PC-3 (cell line): ENCODE measurements around the gene EIF1. TPM values are rescaled to one million over a fixed set of nuclear protein-coding genes. Genes with fewer than 3 reads are reported as not detected.

Source experiments
- ATAC-seq: fragments of 200-7000 bp; cut with Tn5 transposase; 2 replicates; pipeline ENCODE4 v1.9.1; 2020; ENCODE audit warnings: mild to moderate bottlenecking, moderate library complexity
- BruUV-seq: library from RNA; stranded (reverse); fragments of 400-500 nt; replicated peaks from 2 replicates; lab custom pipeline; 2021; lab: Mats Ljungman, UMichigan
- CTCF ChIA-PET: fragments of 300-600 bp; sonication (Branson Sonifier 250); formaldehyde crosslinking; loops from one replicate; lab custom pipeline; 2022; ENCODE audit warnings: antibody characterized with exemption; lab: Charles Lee
- POLR2A ChIA-PET: fragments of 300-600 bp; sonication (Branson Sonifier 250); formaldehyde crosslinking; loops from one replicate; lab custom pipeline; 2022; ENCODE audit warnings: antibody characterized with exemption; ENCODE audit not compliant: unreplicated experiment; lab: Charles Lee
- DNase-seq: peaks from one replicate; pipeline ENCODE4 v3.0.0-alpha.2; 2015
- H2AFZ ChIP-seq: fragments of 300-600 bp; sonication (generic); 2 replicates; pipeline ENCODE4 v1.6.0; 2016; ENCODE audit warnings: antibody characterized with exemption, low read length
- H3F3A ChIP-seq: fragments of 300-600 bp; sonication (generic); one replicate; pipeline ENCODE4 v1.6.0; 2017; ENCODE audit warnings: antibody characterized with exemption, low read length, control low read depth, mild to moderate bottlenecking; ENCODE audit not compliant: unreplicated experiment
- H3K27ac ChIP-seq: fragments of 300-600 bp; sonication (generic); 2 replicates; pipeline ENCODE4 v1.5.1; 2016; ENCODE audit warnings: mild to moderate bottlenecking, low read length
- H3K27me3 ChIP-seq: fragments of 300-600 bp; sonication (generic); 2 replicates; pipeline ENCODE4 v1.6.1; 2016; ENCODE audit warnings: low read length, mixed read lengths
- H3K36me3 ChIP-seq: fragments of 300-600 bp; sonication (generic); 2 replicates; pipeline ENCODE4 v1.6.1; 2016; ENCODE audit warnings: low read depth, mixed run types, low read length, mixed read lengths
- H3K4me1 ChIP-seq: fragments of 300-600 bp; sonication (generic); 2 replicates; pipeline ENCODE4 v1.5.1; 2016; ENCODE audit warnings: low read length; ENCODE audit not compliant: insufficient read depth
- H3K4me2 ChIP-seq: fragments of 300-600 bp; sonication (generic); 2 replicates; pipeline ENCODE4 v1.6.0; 2016; ENCODE audit warnings: low read length
- H3K4me3 ChIP-seq: fragments of 300-600 bp; sonication (generic); 2 replicates; pipeline ENCODE4 v1.5.1; 2016; ENCODE audit warnings: mild to moderate bottlenecking, low read length, mixed read lengths
- H3K79me2 ChIP-seq: fragments of 300-600 bp; sonication (generic); 2 replicates; pipeline ENCODE4 v1.6.1; 2017; ENCODE audit warnings: low read length, mixed read lengths
- H3K9ac ChIP-seq: fragments of 300-600 bp; sonication (generic); 2 replicates; pipeline ENCODE4 v1.6.0; 2016; ENCODE audit warnings: mild to moderate bottlenecking, low read length
- H3K9me2 ChIP-seq: fragments of 300-600 bp; sonication (generic); replicated peaks from 2 replicates; pipeline ENCODE4 v1.6.1; 2016; ENCODE audit warnings: mixed run types, low read length, mixed read lengths
- H3K9me3 ChIP-seq: fragments of 300-600 bp; sonication (generic); 2 replicates; pipeline ENCODE4 v1.6.1; 2016; ENCODE audit warnings: low read length, mixed read lengths
- H4K20me1 ChIP-seq: fragments of 300-600 bp; sonication (generic); 2 replicates; pipeline ENCODE4 v1.6.1; 2016; ENCODE audit warnings: low read length, mixed read lengths
- CTCF ChIP-seq: fragments of 300-600 bp; sonication (generic); conservative IDR thresholded peaks from 2 replicates; pipeline ENCODE4 v1.5.1; 2017; ENCODE audit warnings: antibody characterized with exemption, low read depth, mild to moderate bottlenecking, low read length
- EZH2 ChIP-seq: fragments of 300-600 bp; sonication (generic); IDR thresholded peaks from one replicate; pipeline ENCODE4 v1.6.1; 2017; ENCODE audit warnings: antibody characterized with exemption, mild to moderate bottlenecking, low read length; ENCODE audit not compliant: unreplicated experiment
- EZH2phosphoT487 ChIP-seq: fragments of 300-600 bp; sonication (generic); IDR thresholded peaks from 2 replicates; pipeline ENCODE4 v1.6.1; 2018; ENCODE audit warnings: mild to moderate bottlenecking, antibody characterized with exemption, low read length, borderline replicate concordance
- intact Hi-C: fragments of 100-400 bp; cut with micrococcal nuclease; formaldehyde crosslinking; loops from 2 replicates; pipeline ENCODE4 v1.9.0; 2023
- total RNA-seq: library from RNA; depleted of rRNA; stranded (reverse); fragments of >200 nt; gene quantifications from 2 replicates; pipeline ENCODE4 v1.2.3, GENCODE V29; 2014

EIF1 gene
- total RNA-seq, 1 experiment from 2014 or later, result 88.7 TPM

- H3K79me2 ChIP-seq, result no peaks in the 10 kb centered on the region
- H2AFZ ChIP-seq, result no peak overlapping the region
- H3K9me2 ChIP-seq, result no peaks in the 10 kb centered on the region
- no peaks in the 10 kb centered on the region for H3K9me3 ChIP-seq
- DNase-seq (no peak), ATAC-seq (no peak)
- no peaks in the 10 kb centered on the region for H4K20me1 ChIP-seq
- POLR2A ChIA-PET, result no interaction called here
- no peak overlapping the region for H3K4me3 ChIP-seq
- no peak overlapping the region for H3K4me2 ChIP-seq
- H3K27me3 ChIP-seq, result no peaks in the 10 kb centered on the region
- intact Hi-C loops, result no loop called here
- no peak overlapping the region for H3K9ac ChIP-seq
- TF ChIP-seq CTCF (no peak), EZH2phosphoT487 (no peak), EZH2 (no peak)
- BruUV-seq, result no TSS peak
- H3K4me1 ChIP-seq, result no peaks in the 10 kb centered on the region
- H3F3A ChIP-seq, result no peaks in the 10 kb centered on the region
- no peak overlapping the region for H3K27ac ChIP-seq
- CTCF ChIA-PET, result no interaction called here
- no peaks in the 10 kb centered on the region for H3K36me3 ChIP-seq
Observed at GRCh38 chr17:41724476-41725050, 35.9 kb downstream of the EIF1 start.

- Histone ChIP-seq H3K27me3 (no peaks in the 10 kb centered on the region), H3K79me2 (no peaks in the 10 kb centered on the region), H3K4me1 (no peaks in the 10 kb centered on the region), H3K36me3 (no peaks in the 10 kb centered on the region), H3K27ac (no peak overlapping the region), H3K9ac (no peak overlapping the region), H3K9me2 (no peaks in the 10 kb centered on the region), H3K4me3 (no peak overlapping the region), H3F3A (no peaks in the 10 kb centered on the region), H4K20me1 (no peaks in the 10 kb centered on the region), H2AFZ (no peak overlapping the region), H3K9me3 (no peaks in the 10 kb centered on the region), H3K4me2 (no peak overlapping the region)
- ATAC-seq (no peak), DNase-seq (no peak)
- intact Hi-C loops, result no loop called here
- CTCF ChIA-PET, result no interaction called here
- no peak for TF ChIP-seq CTCF
- no TSS peak for BruUV-seq
- POLR2A ChIA-PET, result no interaction called here
Observed at GRCh38 chr17:41725134-41725533, 36.4 kb downstream of the EIF1 start.

- H3K4me1 ChIP-seq, result no peaks in the 10 kb centered on the region
- TF ChIP-seq EZH2, result no peak
- no peak for TF ChIP-seq CTCF
- TF ChIP-seq EZH2phosphoT487, result no peak
- no peak overlapping the region for H3K27ac ChIP-seq
- no peaks in the 10 kb centered on the region for H3K9me2 ChIP-seq
- BruUV-seq, result no TSS peak
- H3K4me3 ChIP-seq, result no peak overlapping the region
- no peak overlapping the region for H2AFZ ChIP-seq
- no peaks in the 10 kb centered on the region for H3K27me3 ChIP-seq
- CTCF ChIA-PET, result no interaction called here
- DNase-seq (no peak), ATAC-seq (no peak)
- H3K4me2 ChIP-seq, result no peak overlapping the region
- POLR2A ChIA-PET, result no interaction called here
- H3K9ac ChIP-seq, result no peak overlapping the region
- no peaks in the 10 kb centered on the region for H3F3A ChIP-seq
- no peaks in the 10 kb centered on the region for H3K36me3 ChIP-seq
- intact Hi-C loops, result no loop called here
- H3K9me3 ChIP-seq, result no peaks in the 10 kb centered on the region
- no peaks in the 10 kb centered on the region for H3K79me2 ChIP-seq
- H4K20me1 ChIP-seq, result no peaks in the 10 kb centered on the region
Observed at GRCh38 chr17:41728056-41728455, 39.4 kb downstream of the EIF1 start.
